ENCODE measurements around the gene SMG9. TPM values are rescaled to one million over a fixed set of nuclear protein-coding genes. Genes with fewer than 3 reads are reported as not detected.

The SMG9 gene
- polyA plus RNA-seq, 1 experiment = 14.8 TPM

- ChIA-PET POLR2A (no interaction called here), CTCF (interaction anchor here (2.0 to 4.0 kb wide), 2 partner anchors 13 to 39 kb away, joined by 8 to 70 read pairs; no protein-coding TSS in a partner anchor)
- Histone ChIP-seq H3K27me3 (ENCODE audit: control insufficient read depth, insufficient read depth, low read length) (no peaks in the 10 kb centered on the region), H3K4me3 (ENCODE audit: low read depth, low read length) (no peak overlapping the region), H3K36me3 (ENCODE audit: control insufficient read depth, insufficient read depth, low read length) (no peaks in the 10 kb centered on the region)
- TF ChIP-seq, protein P1, sequence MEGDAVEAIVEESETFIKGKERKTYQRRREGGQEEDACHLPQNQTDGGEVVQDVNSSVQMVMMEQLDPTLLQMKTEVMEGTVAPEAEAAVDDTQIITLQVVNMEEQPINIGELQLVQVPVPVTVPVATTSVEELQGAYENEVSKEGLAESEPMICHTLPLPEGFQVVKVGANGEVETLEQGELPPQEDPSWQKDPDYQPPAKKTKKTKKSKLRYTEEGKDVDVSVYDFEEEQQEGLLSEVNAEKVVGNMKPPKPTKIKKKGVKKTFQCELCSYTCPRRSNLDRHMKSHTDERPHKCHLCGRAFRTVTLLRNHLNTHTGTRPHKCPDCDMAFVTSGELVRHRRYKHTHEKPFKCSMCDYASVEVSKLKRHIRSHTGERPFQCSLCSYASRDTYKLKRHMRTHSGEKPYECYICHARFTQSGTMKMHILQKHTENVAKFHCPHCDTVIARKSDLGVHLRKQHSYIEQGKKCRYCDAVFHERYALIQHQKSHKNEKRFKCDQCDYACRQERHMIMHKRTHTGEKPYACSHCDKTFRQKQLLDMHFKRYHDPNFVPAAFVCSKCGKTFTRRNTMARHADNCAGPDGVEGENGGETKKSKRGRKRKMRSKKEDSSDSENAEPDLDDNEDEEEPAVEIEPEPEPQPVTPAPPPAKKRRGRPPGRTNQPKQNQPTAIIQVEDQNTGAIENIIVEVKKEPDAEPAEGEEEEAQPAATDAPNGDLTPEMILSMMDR (IDR thresholded peaks at IDR 0.05; ENCODE audit: insufficient read depth, low read depth, low read length) = no peak
- DNase-seq (ENCODE audit: low read depth) = no peak
Observed at GRCh38 chr19:43783636-43784035, 28.9 kb upstream of the SMG9 start.

- TF ChIP-seq, protein P1 (IDR thresholded peaks at IDR 0.05; ENCODE audit: insufficient read depth, low read depth, low read length) = no peak
- no peaks in the 10 kb centered on the region for H3K36me3 ChIP-seq (ENCODE audit: control insufficient read depth, insufficient read depth, low read length)
- H3K27me3 ChIP-seq (ENCODE audit: control insufficient read depth, insufficient read depth, low read length) = no peaks in the 10 kb centered on the region
- ChIA-PET POLR2A (no interaction called here), CTCF (no interaction called here)
- no peak overlapping the region for H3K4me3 ChIP-seq (ENCODE audit: low read depth, low read length)
- no peak for DNase-seq (ENCODE audit: low read depth)
Observed at GRCh38 chr19:43782689-43783231, 28.0 kb upstream of the SMG9 start.

- Histone ChIP-seq H3K36me3 (ENCODE audit: control insufficient read depth, insufficient read depth, low read length) (no peaks in the 10 kb centered on the region), H3K4me3 (ENCODE audit: low read depth, low read length) (no peak overlapping the region), H3K27me3 (ENCODE audit: control insufficient read depth, insufficient read depth, low read length) (no peaks in the 10 kb centered on the region)
- ChIA-PET CTCF (interaction anchor here (2.8 kb wide), 1 partner anchor 37 kb away, joined by 15 read pairs; no protein-coding TSS in a partner anchor), POLR2A (no interaction called here)
- TF ChIP-seq, protein P1 (IDR thresholded peaks at IDR 0.05; ENCODE audit: insufficient read depth, low read depth, low read length) = no peak
- no peak for DNase-seq (ENCODE audit: low read depth)
Observed at GRCh38 chr19:43782311-43782660, 27.5 kb upstream of the SMG9 start.

- H3K36me3 ChIP-seq (ENCODE audit: control insufficient read depth, insufficient read depth, low read length) = no peaks in the 10 kb centered on the region
- no peaks in the 10 kb centered on the region for H3K27me3 ChIP-seq (ENCODE audit: control insufficient read depth, insufficient read depth, low read length)
- TF ChIP-seq, protein P1 (IDR thresholded peaks at IDR 0.05; ENCODE audit: insufficient read depth, low read depth, low read length) = no peak
- ChIA-PET POLR2A (no interaction called here), CTCF (interaction anchor here (2.8 kb wide), 1 partner anchor 37 kb away, joined by 15 read pairs; no protein-coding TSS in a partner anchor)
- no peak for DNase-seq (ENCODE audit: low read depth)
- H3K4me3 ChIP-seq (ENCODE audit: low read depth, low read length) = no peak overlapping the region
Observed at GRCh38 chr19:43781630-43782310, 27.0 kb upstream of the SMG9 start.

- Histone ChIP-seq H3K36me3 (ENCODE audit: control insufficient read depth, insufficient read depth, low read length) (no peaks in the 10 kb centered on the region), H3K4me3 (ENCODE audit: low read depth, low read length) (no peak within 1 kb of the TSS), H3K27me3 (ENCODE audit: control insufficient read depth, insufficient read depth, low read length) (no peaks in the 10 kb centered on the region)
- TF ChIP-seq, protein P1 (IDR thresholded peaks at IDR 0.05; ENCODE audit: insufficient read depth, low read depth, low read length) = no peak
- POLR2A ChIA-PET = no interaction called here
- DNase-seq (ENCODE audit: low read depth) = no peak
- CTCF ChIA-PET = interaction anchor here (0.7 to 2.8 kb wide), 3 partner anchors 24 to 39 kb away, joined by 3 to 15 read pairs (median 5); no protein-coding TSS in a partner anchor
Observed at GRCh38 chr19:43780706-43781525, 26.2 kb upstream of the SMG9 start, which contains the start of gene KCNN4. Gene KCNN4 (minus strand): TSS chr19:43780973. CDS start chr19:43780861, 112 bp downstream.
